ENCODE results near the gene TRPC3. TPM values are rescaled to one million over a fixed set of nuclear protein-coding genes. Genes with fewer than 3 reads are reported as not detected.

TRPC3 gene
- total and polyA plus RNA-seq, 2 donors (not counting 1 experiment from before 2014, with no cell fraction given): 1.2 to 2.3 TPM

DNA sequence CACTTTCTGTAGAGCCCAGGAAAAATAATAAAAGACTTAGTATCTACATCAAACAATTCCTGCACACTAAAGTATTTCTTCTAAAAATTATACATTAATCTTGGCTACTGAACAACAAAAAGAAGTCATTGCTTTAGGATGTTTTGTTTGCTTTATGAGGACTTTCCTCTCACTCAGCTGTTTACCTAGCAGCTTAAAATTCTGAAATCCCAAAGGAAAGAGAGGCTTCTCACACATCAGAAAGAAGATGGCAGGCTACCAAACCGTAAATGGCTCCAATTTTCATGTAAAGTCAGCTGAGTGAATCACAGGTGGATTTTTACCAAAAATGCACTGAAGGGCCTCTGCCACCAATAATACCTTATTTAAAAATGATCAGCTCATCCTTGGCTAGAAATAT lies 9.0 kb upstream of the TRPC3 start:
- H3K27me3 ChIP-seq (ENCODE audit: control insufficient read depth, insufficient read depth, low read length): no peaks in the 10 kb centered on the region
- H3K36me3 ChIP-seq (ENCODE audit: control insufficient read depth, insufficient read depth, low read length): no peaks in the 10 kb centered on the region
- no peak overlapping the region for H3K9ac ChIP-seq (ENCODE audit: insufficient read depth, low read length)
- no peak for DNase-seq (ENCODE audit: low read depth in 2 of 2)
- H4K20me1 ChIP-seq (ENCODE audit: control insufficient read depth, extremely low read depth, insufficient read depth, low read length): no peaks in the 10 kb centered on the region
- TF ChIP-seq CTCF (conservative IDR thresholded peaks at IDR 0.05 in 1 of 2, IDR thresholded peaks at IDR 0.05 in 1 of 2; ENCODE audit: low read depth in 1 of 2, low read length in 2 of 2) (no peak), EZH2 (IDR thresholded peaks at IDR 0.05; ENCODE audit: low read length, missing control alignments) (no peak)
- no peak overlapping the region for H3K4me3 ChIP-seq (replicated peaks in 1 of 4; ENCODE audit: control extremely low read depth in 1 of 4, insufficient read depth in 1 of 4, low read depth in 3 of 4, low read length in 4 of 4)
- no peaks in the 10 kb centered on the region for H3K79me2 ChIP-seq (ENCODE audit: control insufficient read depth, insufficient read depth, low read length)
- H3K9me3 ChIP-seq (ENCODE audit: control insufficient read depth, insufficient read depth, low read depth, low read length): no peaks in the 10 kb centered on the region
- no peak overlapping the region for H3K4me2 ChIP-seq (ENCODE audit: extremely low read depth, insufficient read depth, low read length)
- no peak overlapping the region for H2AFZ ChIP-seq (ENCODE audit: low read length)
- H3K4me1 ChIP-seq (ENCODE audit: control insufficient read depth, extremely low read depth, insufficient read depth, low read length): no peaks in the 10 kb centered on the region
- no peak overlapping the region for H3K27ac ChIP-seq (ENCODE audit: insufficient read depth, low read length)

GRCh38 chr4:121958777-121959176 lies 6.9 kb upstream of the TRPC3 start:
- TF ChIP-seq EZH2 (IDR thresholded peaks at IDR 0.05; ENCODE audit: low read length, missing control alignments) (no peak), CTCF (conservative IDR thresholded peaks at IDR 0.05 in 1 of 2, IDR thresholded peaks at IDR 0.05 in 1 of 2; ENCODE audit: low read depth in 1 of 2, low read length in 2 of 2) (no peak)
- Histone ChIP-seq H3K4me2 (ENCODE audit: extremely low read depth, insufficient read depth, low read length) (no peak overlapping the region), H4K20me1 (ENCODE audit: control insufficient read depth, extremely low read depth, insufficient read depth, low read length) (no peaks in the 10 kb centered on the region), H3K27me3 (ENCODE audit: control insufficient read depth, insufficient read depth, low read length) (no peaks in the 10 kb centered on the region), H3K4me1 (ENCODE audit: control insufficient read depth, extremely low read depth, insufficient read depth, low read length) (no peaks in the 10 kb centered on the region), H3K36me3 (ENCODE audit: control insufficient read depth, insufficient read depth, low read length) (no peaks in the 10 kb centered on the region), H3K4me3 (replicated peaks in 1 of 4; ENCODE audit: control extremely low read depth in 1 of 4, insufficient read depth in 1 of 4, low read depth in 3 of 4, low read length in 4 of 4) (no peak overlapping the region), H3K27ac (ENCODE audit: insufficient read depth, low read length) (no peak overlapping the region), H3K79me2 (ENCODE audit: control insufficient read depth, insufficient read depth, low read length) (no peaks in the 10 kb centered on the region), H3K9me3 (ENCODE audit: control insufficient read depth, insufficient read depth, low read depth, low read length) (no peaks in the 10 kb centered on the region), H3K9ac (ENCODE audit: insufficient read depth, low read length) (no peak overlapping the region), H2AFZ (ENCODE audit: low read length) (no peak overlapping the region)
- no peak for DNase-seq (ENCODE audit: low read depth in 2 of 2)

- no peak for TF ChIP-seq EZH2 (IDR thresholded peaks at IDR 0.05; ENCODE audit: low read length, missing control alignments)
- no peak for TF ChIP-seq CTCF (conservative IDR thresholded peaks at IDR 0.05 in 1 of 2, IDR thresholded peaks at IDR 0.05 in 1 of 2; ENCODE audit: low read depth in 1 of 2, low read length in 2 of 2)
Observed at GRCh38 chr4:121957266-121957665, 5.4 kb upstream of the TRPC3 start.

More at GRCh38 chr4:121957266-121957665, 5.4 kb upstream of the TRPC3 start:
- H3K4me1 ChIP-seq (ENCODE audit: control insufficient read depth, extremely low read depth, insufficient read depth, low read length): no peaks in the 10 kb centered on the region
- no peak overlapping the region for H3K27ac ChIP-seq (ENCODE audit: insufficient read depth, low read length)
- no peak overlapping the region for H3K4me3 ChIP-seq (replicated peaks in 1 of 4; ENCODE audit: control extremely low read depth in 1 of 4, insufficient read depth in 1 of 4, low read depth in 3 of 4, low read length in 4 of 4)
- H2AFZ ChIP-seq (ENCODE audit: low read length): no peak overlapping the region
- H3K36me3 ChIP-seq (ENCODE audit: control insufficient read depth, insufficient read depth, low read length): no peaks in the 10 kb centered on the region
- no peaks in the 10 kb centered on the region for H3K79me2 ChIP-seq (ENCODE audit: control insufficient read depth, insufficient read depth, low read length)
- H3K9me3 ChIP-seq (ENCODE audit: control insufficient read depth, insufficient read depth, low read depth, low read length): no peaks in the 10 kb centered on the region
- no peaks in the 10 kb centered on the region for H4K20me1 ChIP-seq (ENCODE audit: control insufficient read depth, extremely low read depth, insufficient read depth, low read length)
- H3K27me3 ChIP-seq (ENCODE audit: control insufficient read depth, insufficient read depth, low read length): peaks cover 3% of the 10 kb centered on the region
- DNase-seq (ENCODE audit: low read depth in 2 of 2): no peak
- H3K4me2 ChIP-seq (ENCODE audit: extremely low read depth, insufficient read depth, low read length): no peak overlapping the region
- no peak overlapping the region for H3K9ac ChIP-seq (ENCODE audit: insufficient read depth, low read length)
